ENCODE measurements around the gene KRT28.

DNA sequence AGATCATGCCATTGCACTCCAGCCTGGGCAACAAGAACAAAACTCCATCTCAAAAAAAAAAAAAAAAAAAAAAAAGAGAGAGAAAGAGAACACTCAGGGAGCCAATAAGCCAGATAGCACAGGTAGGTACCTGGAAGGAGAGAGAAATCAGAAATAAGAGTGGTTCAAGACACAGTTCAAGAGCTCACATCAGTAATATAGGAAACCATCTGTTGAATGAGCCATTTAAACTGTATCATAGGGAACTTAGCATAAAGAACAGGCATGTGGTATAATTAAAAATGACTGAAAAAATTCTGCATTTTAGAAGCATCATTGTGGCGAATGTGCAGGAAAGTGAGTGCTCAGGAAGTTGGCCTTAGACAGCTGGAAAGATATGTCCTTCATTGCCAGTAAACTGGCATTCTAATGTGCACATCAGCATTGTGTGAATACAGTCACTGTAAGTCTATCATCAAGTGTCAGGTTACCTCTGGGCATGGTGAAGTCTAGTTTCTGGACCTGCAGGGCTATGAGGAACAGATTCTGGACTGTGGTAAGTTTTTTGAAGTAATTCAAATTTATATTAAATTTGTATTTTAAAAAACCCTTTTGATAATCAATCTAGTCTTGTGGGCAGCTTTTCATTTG is 46.9 kb upstream of the KRT28 start:
- TF ChIP-seq, protein P1, sequence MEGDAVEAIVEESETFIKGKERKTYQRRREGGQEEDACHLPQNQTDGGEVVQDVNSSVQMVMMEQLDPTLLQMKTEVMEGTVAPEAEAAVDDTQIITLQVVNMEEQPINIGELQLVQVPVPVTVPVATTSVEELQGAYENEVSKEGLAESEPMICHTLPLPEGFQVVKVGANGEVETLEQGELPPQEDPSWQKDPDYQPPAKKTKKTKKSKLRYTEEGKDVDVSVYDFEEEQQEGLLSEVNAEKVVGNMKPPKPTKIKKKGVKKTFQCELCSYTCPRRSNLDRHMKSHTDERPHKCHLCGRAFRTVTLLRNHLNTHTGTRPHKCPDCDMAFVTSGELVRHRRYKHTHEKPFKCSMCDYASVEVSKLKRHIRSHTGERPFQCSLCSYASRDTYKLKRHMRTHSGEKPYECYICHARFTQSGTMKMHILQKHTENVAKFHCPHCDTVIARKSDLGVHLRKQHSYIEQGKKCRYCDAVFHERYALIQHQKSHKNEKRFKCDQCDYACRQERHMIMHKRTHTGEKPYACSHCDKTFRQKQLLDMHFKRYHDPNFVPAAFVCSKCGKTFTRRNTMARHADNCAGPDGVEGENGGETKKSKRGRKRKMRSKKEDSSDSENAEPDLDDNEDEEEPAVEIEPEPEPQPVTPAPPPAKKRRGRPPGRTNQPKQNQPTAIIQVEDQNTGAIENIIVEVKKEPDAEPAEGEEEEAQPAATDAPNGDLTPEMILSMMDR (conservative IDR thresholded peaks at IDR 0.05): no peak
- no peak for TF ChIP-seq EZH2 (IDR thresholded peaks at IDR 0.05; ENCODE audit: low read depth)

All from PC-9 (cell line).